GM18505 (cell line): ENCODE measurements around the gene BTRC.

ENCODE experiments used
- ATAC-seq: cut with Tn5 transposase; IDR thresholded peaks from one replicate; pipeline ENCODE4 v1.9.1; 2021; ENCODE audit not compliant: unreplicated experiment
- POLR2A ChIP-seq: IDR thresholded peaks from 4 replicates; pipeline ENCODE4 v1.6.1; 2011; ENCODE audit warnings: borderline replicate concordance; ENCODE audit not compliant: insufficient read depth, insufficient read length; ENCODE audit errors: extremely low read depth

The BTRC gene

GRCh38 chr10:101566333-101567164 lies 212.6 kb downstream of the BTRC start:
- no peak for ATAC-seq

GRCh38 chr10:101567165-101568006 lies 213.4 kb downstream of the BTRC start:
- ATAC-seq = no peak
- no peak for TF ChIP-seq POLR2A

More at GRCh38 chr10:101566333-101567164, 212.6 kb downstream of the BTRC start:
- TF ChIP-seq POLR2A = no peak

- no peak for ATAC-seq
- TF ChIP-seq POLR2A = no peak
Observed at GRCh38 chr10:101568054-101568745, 214.2 kb downstream of the BTRC start.

- no peak for ATAC-seq
- TF ChIP-seq POLR2A = no peak
Observed at GRCh38 chr10:101569323-101569621, 215.3 kb downstream of the BTRC start.

GRCh38 chr10:101569622-101570427 lies 215.9 kb downstream of the BTRC start:
- peak; percentile 72 for ATAC-seq
- TF ChIP-seq POLR2A = no peak

GRCh38 chr10:101570428-101571270 lies 216.7 kb downstream of the BTRC start:
- ATAC-seq = no peak
- peak; percentile 17 for TF ChIP-seq POLR2A

GRCh38 chr10:101571271-101571925 lies 217.4 kb downstream of the BTRC start:
- no peak for TF ChIP-seq POLR2A
- no peak for ATAC-seq

- ATAC-seq = no peak
- TF ChIP-seq POLR2A = no peak
Observed at GRCh38 chr10:101572126-101572525, 218.2 kb downstream of the BTRC start.

GRCh38 chr10:101572785-101573184 lies 218.8 kb downstream of the BTRC start:
- TF ChIP-seq POLR2A = no peak
- ATAC-seq = no peak

- ATAC-seq = no peak
- no peak for TF ChIP-seq POLR2A
Observed at GRCh38 chr10:101573885-101574753, 220.2 kb downstream of the BTRC start.

GRCh38 chr10:101575091-101575490 lies 221.1 kb downstream of the BTRC start:
- no peak for TF ChIP-seq POLR2A
- ATAC-seq = no peak
